Loucy (cell line): ENCODE data around the gene GIMAP8.

Source experiments
- CTCF ChIP-seq: fragments of 200-600 bp; sonication (generic); conservative IDR thresholded peaks from 2 replicates; pipeline ENCODE4 v1.5.1; 2014; ENCODE audit warnings: mild to moderate bottlenecking, antibody characterized with exemption, low read length
- EZH2phosphoT487 ChIP-seq: fragments of 200-600 bp; IDR thresholded peaks from 2 replicates; pipeline ENCODE4 v1.6.1; 2018; ENCODE audit warnings: antibody characterized with exemption, mild to moderate bottlenecking, moderate library complexity, borderline replicate concordance

GRCh38 chr7:150453892-150454291 lies 3.5 kb downstream of the GIMAP8 start:
- no peak for TF ChIP-seq CTCF
- no peak for TF ChIP-seq EZH2phosphoT487
